22Rv1 (cell line): ENCODE measurements around the gene DDX18.
"Not testable (repeated sequence)": the region's sequence is repeated elsewhere in the genome, so short reads cannot be mapped to it uniquely, and the experiment has no call there.

Source experiments
- H3K27ac ChIP-seq: fragments of 450-650 bp; 2 replicates; pipeline ENCODE4 v1.5.1; 2017
- CTCF ChIP-seq: fragments of 450-650 bp; IDR thresholded peaks from 2 replicates; pipeline ENCODE4 v1.5.1; 2017; ENCODE audit warnings: mild to moderate bottlenecking
- ZFX ChIP-seq: fragments of 450-650 bp; IDR thresholded peaks from 2 replicates; pipeline ENCODE4 v1.6.1; 2017; ENCODE audit warnings: antibody characterized with exemption, borderline replicate concordance

Gene DDX18

GRCh38 chr2:117818921-117819320 lies 4.4 kb downstream of the DDX18 start:
- H3K27ac ChIP-seq: no peak overlapping the region
- TF ChIP-seq CTCF: no peak
- no peak for TF ChIP-seq ZFX

GRCh38 chr2:117820444-117820843 lies 6.0 kb downstream of the DDX18 start:
- TF ChIP-seq ZFX: no peak
- TF ChIP-seq CTCF: no peak
- no peak overlapping the region for H3K27ac ChIP-seq

GRCh38 chr2:117825437-117825836 lies 10.9 kb downstream of the DDX18 start:
- TF ChIP-seq CTCF (no peak), ZFX (no peak)
- no peak overlapping the region for H3K27ac ChIP-seq

- H3K27ac ChIP-seq: not testable (repeated sequence)
Observed at GRCh38 chr2:117827464-117827863, 13.0 kb downstream of the DDX18 start.

GRCh38 chr2:117828870-117829269 lies 14.4 kb downstream of the DDX18 start:
- TF ChIP-seq CTCF (no peak), ZFX (no peak)
- no peak overlapping the region for H3K27ac ChIP-seq

- TF ChIP-seq ZFX (no peak), CTCF (no peak)
- no peak overlapping the region for H3K27ac ChIP-seq
Observed at GRCh38 chr2:117832332-117832731, 17.8 kb downstream of the DDX18 start.

- TF ChIP-seq ZFX (no peak), CTCF (no peak)
- no peak overlapping the region for H3K27ac ChIP-seq
Observed at GRCh38 chr2:117832905-117833613, 18.6 kb downstream of the DDX18 start.

- no peak overlapping the region for H3K27ac ChIP-seq
- TF ChIP-seq CTCF (no peak), ZFX (no peak)
Observed at GRCh38 chr2:117833911-117834310, 19.4 kb downstream of the DDX18 start.
